GM23338 (cell line): ENCODE results near the gene KRTAP10-10. TPM values are rescaled to one million over a fixed set of nuclear protein-coding genes. Genes with fewer than 3 reads are reported as not detected.

Experiments used
- ATAC-seq: fragments of 200-7000 bp; cut with Tn5 transposase; 3 replicates; pipeline ENCODE4 v1.9.1; 2020
- DNase-seq: peaks from one replicate; pipeline ENCODE4 v3.0.0-alpha.2; 2015; ENCODE audit warnings: low spot score
- H2AFZ ChIP-seq: fragments of 200-600 bp; sonication (generic); 2 replicates; pipeline ENCODE4 v1.8.0; 2016; ENCODE audit warnings: antibody characterized with exemption, mild to moderate bottlenecking, moderate library complexity
- H3F3A ChIP-seq: fragments of 200-600 bp; sonication (generic); replicated peaks from 2 replicates; pipeline ENCODE4 v1.8.0; 2017; ENCODE audit warnings: antibody characterized with exemption, mixed run types, low read depth
- H3K27ac ChIP-seq: fragments of 200-600 bp; sonication (generic); 2 replicates; pipeline ENCODE4 v1.6.1; 2016; ENCODE audit warnings: low read depth
- H3K27me3 ChIP-seq: fragments of 200-600 bp; sonication (generic); 2 replicates; pipeline ENCODE4 v1.8.0; 2016; ENCODE audit warnings: mild to moderate bottlenecking, mixed run types, moderate library complexity; ENCODE audit not compliant: insufficient read depth
- H3K36me3 ChIP-seq: fragments of 200-600 bp; sonication (generic); 2 replicates; pipeline ENCODE4 v1.8.0; 2016; ENCODE audit warnings: mild to moderate bottlenecking; ENCODE audit not compliant: insufficient read depth
- H3K4me1 ChIP-seq: fragments of 200-600 bp; sonication (generic); 2 replicates; pipeline ENCODE4 v1.8.0; 2016; ENCODE audit warnings: mild to moderate bottlenecking, moderate library complexity; ENCODE audit not compliant: insufficient read depth
- H3K4me2 ChIP-seq: fragments of 200-600 bp; sonication (generic); 2 replicates; pipeline ENCODE4 v1.7.1; 2017; ENCODE audit warnings: mixed run types
- H3K4me3 ChIP-seq: fragments of 200-600 bp; sonication (generic); 2 replicates; pipeline ENCODE4 v1.6.1; 2016; ENCODE audit warnings: mixed run types
- H3K79me2 ChIP-seq: fragments of 200-600 bp; sonication (generic); replicated peaks from 2 replicates; pipeline ENCODE4 v1.8.0; 2017; ENCODE audit warnings: mild to moderate bottlenecking; ENCODE audit not compliant: insufficient read depth
- H3K9me2 ChIP-seq: fragments of 200-600 bp; sonication (generic); 2 replicates; pipeline ENCODE4 v1.8.0; 2017; ENCODE audit not compliant: insufficient read depth
- H4K20me1 ChIP-seq: fragments of 200-600 bp; sonication (generic); replicated peaks from 2 replicates; pipeline ENCODE4 v1.8.0; 2017; ENCODE audit warnings: mild to moderate bottlenecking; ENCODE audit not compliant: insufficient read depth
- H3K27ac Mint-ChIP-seq: 2 replicates; pipeline ENCODE4 v1.8.0; 2020; ENCODE audit warnings: inconsistent platforms, mild to moderate bottlenecking, moderate library complexity, mixed read lengths
- H3K27me3 Mint-ChIP-seq: 3 replicates; pipeline ENCODE4 v1.8.0; 2022; ENCODE audit warnings: low read depth, mild to moderate bottlenecking, moderate library complexity, mixed read lengths, inconsistent platforms; ENCODE audit not compliant: insufficient read depth, poor library complexity
- H3K36me3 Mint-ChIP-seq: 3 replicates; pipeline ENCODE4 v1.8.0; 2021; ENCODE audit warnings: low read depth, mild to moderate bottlenecking, inconsistent platforms, moderate library complexity, mixed read lengths
- H3K4me1 Mint-ChIP-seq: 3 replicates; pipeline ENCODE4 v1.8.0; 2020; ENCODE audit warnings: mild to moderate bottlenecking, inconsistent platforms, mixed read lengths
- H3K4me3 Mint-ChIP-seq: 3 replicates; pipeline ENCODE4 v1.8.0; 2021; ENCODE audit warnings: moderate library complexity, mild to moderate bottlenecking, inconsistent platforms, mixed read lengths
- H3K9me3 Mint-ChIP-seq: 3 replicates; pipeline ENCODE4 v1.8.0; 2020; ENCODE audit warnings: moderate library complexity, mild to moderate bottlenecking, inconsistent platforms, mixed read lengths
- CREB1 ChIP-seq: fragments of 250-450 bp; sonication (Bioruptor Pico); IDR thresholded peaks from 2 replicates; pipeline ENCODE4 v1.5.0; 2020; ENCODE audit warnings: low read depth, mild to moderate bottlenecking, moderate library complexity
- CTCF ChIP-seq, 2 experiments: fragments of 200-600 bp in 1 of 2; sonication (generic) in 1 of 2; conservative IDR thresholded peaks; 2 replicates each; pipeline versions ENCODE4 v1.5.1 to v1.6.1; 2016 to 2017; ENCODE audit warnings: antibody characterized with exemption in 2 of 2, low read depth in 2 of 2, mild to moderate bottlenecking in 2 of 2, moderate library complexity in 1 of 2
- ETS1 ChIP-seq: IDR thresholded peaks from 2 replicates; pipeline ENCODE4 v1.6.1; 2016; ENCODE audit warnings: antibody characterized with exemption
- EZH2phosphoT487 ChIP-seq: fragments of 200-600 bp; sonication (generic); IDR thresholded peaks from one replicate; pipeline ENCODE4 v1.8.1; 2018; ENCODE audit warnings: antibody characterized with exemption; ENCODE audit not compliant: unreplicated experiment
- JUNB ChIP-seq: IDR thresholded peaks from one replicate; pipeline ENCODE4 v1.6.1; 2016; ENCODE audit warnings: antibody characterized with exemption; ENCODE audit not compliant: unreplicated experiment
- NANOG ChIP-seq: IDR thresholded peaks from 2 replicates; pipeline ENCODE4 v1.6.1; 2016; ENCODE audit warnings: antibody characterized with exemption, borderline replicate concordance
- STAT1 ChIP-seq: IDR thresholded peaks from one replicate; pipeline ENCODE4 v1.6.1; 2016; ENCODE audit warnings: antibody characterized with exemption; ENCODE audit not compliant: unreplicated experiment
- ZNF114 ChIP-seq: fragments of 250-450 bp; sonication (Bioruptor Pico); IDR thresholded peaks from 2 replicates; pipeline ENCODE4 v1.5.0; 2020; ENCODE audit warnings: mild to moderate bottlenecking, moderate library complexity
- ZNF331 ChIP-seq: fragments of 250-450 bp; sonication (Bioruptor Pico); IDR thresholded peaks from 2 replicates; pipeline ENCODE4 v1.5.0; 2020; ENCODE audit warnings: low read depth, mild to moderate bottlenecking, moderate library complexity
- polyA plus RNA-seq: library from polyadenylated mRNA; unstranded; fragments of >200 nt; fragmentation: Nextera tagmentation; extraction: Ambion mirVana; gene quantifications from 2 replicates; pipeline ENCODE4 v1.2.1, GENCODE V29; 2016
- total RNA-seq: library from RNA; depleted of rRNA; stranded (reverse); fragments of >200 nt; shearing (Covaris generic); gene quantifications from 2 replicates; pipeline ENCODE4 v1.2.3, GENCODE V29; 2014
- TF ChIP-seq, protein P1 (sequence below): fragments of 250-450 bp; sonication (Bioruptor Pico); IDR thresholded peaks from 2 replicates; pipeline ENCODE4 v1.5.0; 2020; ENCODE audit warnings: mild to moderate bottlenecking, moderate library complexity

The KRTAP10-10 gene
- total and polyA plus RNA-seq, 2 experiments from 2014 or later: not detected

- TF ChIP-seq, protein P1, sequence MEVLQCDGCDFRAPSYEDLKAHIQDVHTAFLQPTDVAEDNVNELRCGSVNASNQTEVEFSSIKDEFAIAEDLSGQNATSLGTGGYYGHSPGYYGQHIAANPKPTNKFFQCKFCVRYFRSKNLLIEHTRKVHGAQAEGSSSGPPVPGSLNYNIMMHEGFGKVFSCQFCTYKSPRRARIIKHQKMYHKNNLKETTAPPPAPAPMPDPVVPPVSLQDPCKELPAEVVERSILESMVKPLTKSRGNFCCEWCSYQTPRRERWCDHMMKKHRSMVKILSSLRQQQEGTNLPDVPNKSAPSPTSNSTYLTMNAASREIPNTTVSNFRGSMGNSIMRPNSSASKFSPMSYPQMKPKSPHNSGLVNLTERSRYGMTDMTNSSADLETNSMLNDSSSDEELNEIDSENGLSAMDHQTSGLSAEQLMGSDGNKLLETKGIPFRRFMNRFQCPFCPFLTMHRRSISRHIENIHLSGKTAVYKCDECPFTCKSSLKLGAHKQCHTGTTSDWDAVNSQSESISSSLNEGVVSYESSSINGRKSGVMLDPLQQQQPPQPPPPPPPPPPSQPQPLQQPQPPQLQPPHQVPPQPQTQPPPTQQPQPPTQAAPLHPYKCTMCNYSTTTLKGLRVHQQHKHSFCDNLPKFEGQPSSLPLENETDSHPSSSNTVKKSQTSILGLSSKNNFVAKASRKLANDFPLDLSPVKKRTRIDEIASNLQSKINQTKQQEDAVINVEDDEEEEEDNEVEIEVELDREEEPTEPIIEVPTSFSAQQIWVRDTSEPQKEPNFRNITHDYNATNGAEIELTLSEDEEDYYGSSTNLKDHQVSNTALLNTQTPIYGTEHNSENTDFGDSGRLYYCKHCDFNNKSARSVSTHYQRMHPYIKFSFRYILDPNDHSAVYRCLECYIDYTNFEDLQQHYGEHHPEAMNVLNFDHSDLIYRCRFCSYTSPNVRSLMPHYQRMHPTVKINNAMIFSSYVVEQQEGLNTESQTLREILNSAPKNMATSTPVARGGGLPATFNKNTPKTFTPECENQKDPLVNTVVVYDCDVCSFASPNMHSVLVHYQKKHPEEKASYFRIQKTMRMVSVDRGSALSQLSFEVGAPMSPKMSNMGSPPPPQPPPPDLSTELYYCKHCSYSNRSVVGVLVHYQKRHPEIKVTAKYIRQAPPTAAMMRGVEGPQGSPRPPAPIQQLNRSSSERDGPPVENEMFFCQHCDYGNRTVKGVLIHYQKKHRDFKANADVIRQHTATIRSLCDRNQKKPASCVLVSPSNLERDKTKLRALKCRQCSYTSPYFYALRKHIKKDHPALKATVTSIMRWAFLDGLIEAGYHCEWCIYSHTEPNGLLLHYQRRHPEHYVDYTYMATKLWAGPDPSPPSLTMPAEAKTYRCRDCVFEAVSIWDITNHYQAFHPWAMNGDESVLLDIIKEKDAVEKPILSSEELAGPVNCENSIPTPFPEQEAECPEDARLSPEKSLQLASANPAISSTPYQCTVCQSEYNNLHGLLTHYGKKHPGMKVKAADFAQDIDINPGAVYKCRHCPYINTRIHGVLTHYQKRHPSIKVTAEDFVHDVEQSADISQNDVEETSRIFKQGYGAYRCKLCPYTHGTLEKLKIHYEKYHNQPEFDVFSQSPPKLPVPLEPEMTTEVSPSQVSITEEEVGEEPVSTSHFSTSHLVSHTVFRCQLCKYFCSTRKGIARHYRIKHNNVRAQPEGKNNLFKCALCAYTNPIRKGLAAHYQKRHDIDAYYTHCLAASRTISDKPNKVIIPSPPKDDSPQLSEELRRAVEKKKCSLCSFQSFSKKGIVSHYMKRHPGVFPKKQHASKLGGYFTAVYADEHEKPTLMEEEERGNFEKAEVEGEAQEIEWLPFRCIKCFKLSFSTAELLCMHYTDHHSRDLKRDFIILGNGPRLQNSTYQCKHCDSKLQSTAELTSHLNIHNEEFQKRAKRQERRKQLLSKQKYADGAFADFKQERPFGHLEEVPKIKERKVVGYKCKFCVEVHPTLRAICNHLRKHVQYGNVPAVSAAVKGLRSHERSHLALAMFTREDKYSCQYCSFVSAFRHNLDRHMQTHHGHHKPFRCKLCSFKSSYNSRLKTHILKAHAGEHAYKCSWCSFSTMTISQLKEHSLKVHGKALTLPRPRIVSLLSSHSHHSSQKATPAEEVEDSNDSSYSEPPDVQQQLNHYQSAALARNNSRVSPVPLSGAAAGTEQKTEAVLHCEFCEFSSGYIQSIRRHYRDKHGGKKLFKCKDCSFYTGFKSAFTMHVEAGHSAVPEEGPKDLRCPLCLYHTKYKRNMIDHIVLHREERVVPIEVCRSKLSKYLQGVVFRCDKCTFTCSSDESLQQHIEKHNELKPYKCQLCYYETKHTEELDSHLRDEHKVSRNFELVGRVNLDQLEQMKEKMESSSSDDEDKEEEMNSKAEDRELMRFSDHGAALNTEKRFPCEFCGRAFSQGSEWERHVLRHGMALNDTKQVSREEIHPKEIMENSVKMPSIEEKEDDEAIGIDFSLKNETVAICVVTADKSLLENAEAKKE: no peak
- no peak for TF ChIP-seq CTCF (conservative IDR thresholded peaks at IDR 0.05; ENCODE audit: low read depth in 2 of 2)
- TF ChIP-seq ZNF114: no peak
- TF ChIP-seq JUNB: no peak
- no peak for TF ChIP-seq ZNF331 (CRISPR knock-in tag)
- TF ChIP-seq STAT1: no peak
- TF ChIP-seq NANOG: no peak
Measured at GRCh38 chr21:44643741-44644310, 6.7 kb downstream of the KRTAP10-10 start (continued).

- Histone ChIP-seq H3K4me3 (no peak overlapping the region), H2AFZ (no peak overlapping the region), H3K36me3 (no peaks in the 10 kb centered on the region), H3K4me2 (no peak overlapping the region), H3K27me3 (no peaks in the 10 kb centered on the region), H3K4me1 (no peaks in the 10 kb centered on the region), H3K27ac (no peak overlapping the region), H3K79me2 (no peaks in the 10 kb centered on the region), H3K9me2 (no peaks in the 10 kb centered on the region), H4K20me1 (no peaks in the 10 kb centered on the region), H3F3A (no peaks in the 10 kb centered on the region)
- H3K4me3 Mint-ChIP-seq: no peak overlapping the region
- no peak overlapping the region for H3K27ac Mint-ChIP-seq
- peaks cover 10% of the 10 kb centered on the region for H3K4me1 Mint-ChIP-seq
- DNase-seq (no peak), ATAC-seq (no peak)
- peaks cover 3% of the 10 kb centered on the region for H3K27me3 Mint-ChIP-seq
- H3K36me3 Mint-ChIP-seq: peaks cover 8% of the 10 kb centered on the region; the same call in 2 of the 3 replicates
- peaks cover 30% of the 10 kb centered on the region for H3K9me3 Mint-ChIP-seq
- no peak for TF ChIP-seq ZNF331 (CRISPR knock-in tag)
- TF ChIP-seq STAT1: no peak
- no peak for TF ChIP-seq CREB1 (CRISPR knock-in tag)
- no peak for TF ChIP-seq ZNF114
- no peak for TF ChIP-seq EZH2phosphoT487
- TF ChIP-seq CTCF (conservative IDR thresholded peaks at IDR 0.05; ENCODE audit: low read depth in 2 of 2): no peak
- TF ChIP-seq NANOG: no peak
- TF ChIP-seq ETS1: no peak
Measured at GRCh38 chr21:44644878-44645277, 7.7 kb downstream of the KRTAP10-10 start.
